Smooth muscle cell of trachea (primary cell): ENCODE measurements around the gene MTCH2. TPM values are rescaled to one million over a fixed set of nuclear protein-coding genes. Genes with fewer than 3 reads are reported as not detected.

Source experiments
- total RNA-seq: library from RNA; depleted of rRNA; stranded (reverse); fragments of >200 nt; gene quantifications from 2 replicates; pipeline ENCODE4 v1.2.1, GENCODE V29; 2014

The MTCH2 gene
- 73.3 and 98.5 TPM in 2 replicates for total RNA-seq

DNA sequence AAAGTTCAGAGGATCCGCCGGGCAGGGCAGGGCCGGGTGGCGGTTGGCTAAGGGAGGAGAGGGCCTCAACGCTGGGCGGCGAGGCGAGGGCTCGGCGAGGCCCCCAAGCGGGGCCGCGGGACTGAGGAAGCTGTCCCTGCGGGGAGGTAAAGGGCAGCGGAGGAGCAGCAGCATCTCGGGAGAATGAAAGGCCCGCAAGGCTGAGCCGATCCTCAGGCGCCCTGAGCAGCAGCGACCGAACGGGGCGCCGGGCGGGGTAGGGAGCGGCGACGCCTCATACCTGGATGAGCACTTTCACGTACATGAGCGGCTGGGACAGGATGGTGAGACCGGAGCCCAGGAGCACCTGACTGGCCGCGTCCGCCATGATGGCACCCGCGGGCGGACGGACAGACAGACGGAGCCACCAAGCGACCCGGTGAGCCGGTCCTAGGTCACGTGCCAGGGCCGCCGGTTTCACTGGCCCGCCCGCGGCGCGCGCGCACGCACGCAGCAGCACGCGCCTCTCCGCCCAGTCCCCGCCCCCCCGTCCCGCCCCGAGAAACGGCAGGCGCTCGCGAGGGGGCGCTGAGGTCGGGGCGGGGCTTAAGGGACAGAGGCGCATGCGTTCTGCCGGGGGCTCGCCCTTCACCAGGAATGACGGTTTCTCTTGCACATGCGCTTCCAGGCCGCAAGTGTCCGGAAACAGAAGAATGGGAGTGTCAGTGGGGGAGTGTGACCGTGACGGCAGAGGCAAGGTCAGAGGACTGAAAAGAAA is at the start of gene MTCH2:
MTCH2 (minus strand) TSS at position 461 of the 757 bp plus-strand sequence; CDS start at position 367, 94 bp downstream.

DNA sequence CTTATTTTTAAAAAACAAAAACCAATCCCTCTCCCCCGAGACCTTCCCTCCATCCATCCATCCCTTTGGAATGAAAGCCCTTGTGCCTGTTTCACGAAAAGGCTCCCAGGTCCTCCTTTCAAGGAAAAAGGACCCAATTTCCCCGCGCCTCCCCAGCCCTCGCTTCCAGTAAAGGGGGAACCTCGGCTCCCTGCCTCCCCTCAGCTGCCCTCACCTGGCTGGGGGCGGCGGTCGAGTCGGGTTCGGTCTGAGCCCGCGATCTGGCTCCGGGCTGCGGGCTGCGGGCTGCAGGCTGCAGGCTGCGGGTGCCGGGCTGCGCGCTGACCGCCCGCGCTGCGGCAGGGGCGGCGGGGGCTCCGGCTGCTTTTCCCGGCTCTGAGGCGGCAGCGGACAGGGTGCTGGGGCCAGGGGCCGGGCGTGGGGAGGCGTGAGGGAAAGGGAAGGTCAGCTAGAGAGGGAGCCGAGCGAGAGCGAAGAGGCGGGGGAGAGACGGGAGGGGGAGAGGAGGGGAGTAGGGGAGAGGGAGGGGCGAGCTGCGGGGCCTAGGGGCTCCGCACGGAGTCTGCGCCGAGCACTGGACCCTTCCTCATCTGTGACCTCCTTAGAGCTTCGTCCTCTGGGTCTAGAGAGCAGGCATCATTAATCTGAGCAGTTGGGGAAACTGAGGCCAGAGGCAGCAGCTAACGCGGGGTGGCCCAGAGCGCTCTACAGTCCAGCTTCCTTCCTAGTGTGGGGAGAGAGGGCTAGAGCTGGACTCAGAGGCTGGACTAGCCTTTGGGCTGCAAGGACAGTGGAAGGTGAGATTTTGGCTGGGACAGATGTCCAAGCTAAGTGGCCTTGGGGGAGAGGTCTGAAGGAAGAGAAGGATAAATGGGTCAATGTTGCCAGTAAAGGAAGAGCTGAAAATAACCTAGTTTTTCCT is 48.2 kb downstream of the MTCH2 start, which contains the start of gene C1QTNF4:
C1QTNF4 (minus strand) TSS at position 478 of the 922 bp plus-strand sequence. CDS start 3,601 bp downstream, outside the sequence.

GRCh38 chr11:47586098-47586855 is 56.1 kb downstream of the MTCH2 start, which contains the start of gene FAM180B:
TSS of gene FAM180B (plus strand) at chr11:47586678. CDS start at chr11:47586769, 91 bp downstream.

GRCh38 chr11:47578524-47579494 is 63.5 kb downstream of the MTCH2 start, which contains the start of the genes KBTBD4 and NDUFS3:
TSS of gene KBTBD4 (minus strand) at chr11:47578970. CDS start at chr11:47578951, 19 bp downstream.
TSS of gene NDUFS3 (plus strand) at chr11:47579074. CDS start at chr11:47579092, 18 bp downstream.

Other genes starting within 250 kb of the MTCH2 start
- 84.9 and 147 TPM in 2 replicates for gene SLC39A13, start 234.0 kb downstream of the MTCH2 start, total RNA-seq
- 121 and 239 TPM in 2 replicates for gene PSMC3, start 216.1 kb downstream of the MTCH2 start, total RNA-seq
- 0.17 TPM in 1 of 2 replicates, not detected in the other for gene RAPSN, start 193.4 kb downstream of the MTCH2 start, total RNA-seq
- gene CELF1, start 89.4 kb downstream of the MTCH2 start, total RNA-seq, result 96.9 and 99.4 TPM in 2 replicates
- gene PTPMT1, start 77.0 kb downstream of the MTCH2 start, total RNA-seq, result 69.1 and 79.6 TPM in 2 replicates
- gene KBTBD4, start 63.6 kb downstream of the MTCH2 start, total RNA-seq, result 34.6 and 36.4 TPM in 2 replicates
- 54.7 and 91.9 TPM in 2 replicates for gene NDUFS3, start 63.5 kb downstream of the MTCH2 start, total RNA-seq
- gene FAM180B, start 55.9 kb downstream of the MTCH2 start, total RNA-seq, result 0.17 TPM in 1 of 2 replicates, not detected in the other
- gene C1QTNF4, start 48.1 kb downstream of the MTCH2 start, total RNA-seq, result 0.15 and 0.17 TPM in 2 replicates
- gene AGBL2, start 72.8 kb upstream of the MTCH2 start, total RNA-seq, result 1.0 and 2.8 TPM in 2 replicates
- 62.0 and 86.0 TPM in 2 replicates for gene FNBP4, start 124.8 kb upstream of the MTCH2 start, total RNA-seq
- gene NUP160, start 205.8 kb upstream of the MTCH2 start, total RNA-seq, result 25.3 and 45.2 TPM in 2 replicates